HG02970 (cell line): ENCODE results near the gene CDC42SE2.
"Not testable (repeated sequence)": the region's sequence is repeated elsewhere in the genome, so short reads cannot be mapped to it uniquely, and the experiment has no call there.

ENCODE experiments used
- ATAC-seq: cut with Tn5 transposase; IDR thresholded peaks from one replicate; pipeline ENCODE4 v1.9.1; 2021; ENCODE audit warnings: mild to moderate bottlenecking, moderate library complexity, moderate number of reproducible peaks; ENCODE audit not compliant: unreplicated experiment, low FRiP score

The CDC42SE2 gene

GRCh38 chr5:131312235-131312772 is 48.5 kb downstream of the CDC42SE2 start:
- ATAC-seq = not testable (repeated sequence)

- ATAC-seq = no peak
Observed at GRCh38 chr5:131316026-131316425, 52.2 kb downstream of the CDC42SE2 start.

GRCh38 chr5:131316822-131317221 is 53.0 kb downstream of the CDC42SE2 start:
- ATAC-seq = no peak

DNA sequence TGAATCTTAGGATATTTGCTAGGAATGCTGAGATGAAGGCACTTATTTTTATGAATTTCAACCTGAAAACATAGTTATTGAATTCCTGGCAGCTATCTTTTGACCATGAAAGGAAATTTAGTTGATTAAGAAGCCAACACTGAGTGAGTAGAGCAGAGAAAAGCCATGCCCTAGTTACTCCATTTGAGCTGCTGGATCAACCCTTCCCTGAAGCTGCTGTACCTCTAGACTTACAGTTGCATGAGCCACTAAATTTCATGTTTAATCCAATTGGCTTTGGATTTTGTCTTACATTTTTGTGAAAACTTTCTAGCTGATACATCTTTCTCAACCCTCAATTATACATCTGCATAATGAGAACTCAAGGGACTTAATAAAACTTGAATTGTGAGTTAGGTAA is 54.6 kb downstream of the CDC42SE2 start:
- no peak for ATAC-seq

GRCh38 chr5:131321066-131321465 is 57.2 kb downstream of the CDC42SE2 start:
- ATAC-seq = no peak

GRCh38 chr5:131322926-131323325 is 59.1 kb downstream of the CDC42SE2 start:
- ATAC-seq = no peak

GRCh38 chr5:131323378-131323777 is 59.5 kb downstream of the CDC42SE2 start:
- ATAC-seq = no peak

DNA sequence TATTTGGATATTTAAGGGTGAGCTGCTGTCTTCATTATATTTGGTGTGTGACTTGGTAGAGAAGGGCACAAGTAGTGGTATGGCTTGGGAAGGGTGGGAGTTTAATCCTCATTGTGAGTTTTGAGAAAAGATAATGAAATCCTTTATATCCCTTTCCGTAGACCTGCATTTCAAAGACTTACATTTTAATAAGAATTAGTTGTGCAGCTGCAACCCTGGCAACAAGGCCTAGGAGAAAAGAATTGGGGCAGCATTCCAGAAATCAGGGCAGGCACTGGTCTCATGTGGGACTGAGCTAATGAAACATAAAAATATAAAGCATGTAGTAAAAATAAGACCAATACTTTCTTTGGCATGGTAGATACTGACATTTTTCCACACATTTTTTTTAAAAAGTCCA is 60.5 kb downstream of the CDC42SE2 start:
- no peak for ATAC-seq

GRCh38 chr5:131328536-131329285 is 64.9 kb downstream of the CDC42SE2 start:
- ATAC-seq = no peak

GRCh38 chr5:131329286-131329560 is 65.4 kb downstream of the CDC42SE2 start:
- ATAC-seq = no peak

DNA sequence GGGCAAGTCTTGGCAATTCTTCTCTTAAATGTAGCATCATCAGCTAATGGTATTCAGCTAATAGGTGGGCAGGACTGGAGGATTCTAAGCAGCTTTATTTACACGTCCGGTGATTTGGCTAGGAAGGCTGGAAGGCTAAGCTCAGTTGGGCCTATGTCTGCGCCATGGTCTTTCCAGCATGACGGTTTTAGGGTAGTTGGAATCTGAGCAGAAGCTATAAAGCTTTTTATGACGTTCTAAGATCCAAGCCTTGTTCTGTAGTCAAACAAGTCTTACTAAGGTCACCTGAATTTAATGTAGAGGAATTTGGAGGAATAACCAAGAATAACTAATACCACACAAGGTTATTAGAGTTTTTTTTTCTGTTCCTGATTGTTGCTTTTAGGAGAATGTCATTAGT is 66.2 kb downstream of the CDC42SE2 start:
- ATAC-seq = no peak

DNA sequence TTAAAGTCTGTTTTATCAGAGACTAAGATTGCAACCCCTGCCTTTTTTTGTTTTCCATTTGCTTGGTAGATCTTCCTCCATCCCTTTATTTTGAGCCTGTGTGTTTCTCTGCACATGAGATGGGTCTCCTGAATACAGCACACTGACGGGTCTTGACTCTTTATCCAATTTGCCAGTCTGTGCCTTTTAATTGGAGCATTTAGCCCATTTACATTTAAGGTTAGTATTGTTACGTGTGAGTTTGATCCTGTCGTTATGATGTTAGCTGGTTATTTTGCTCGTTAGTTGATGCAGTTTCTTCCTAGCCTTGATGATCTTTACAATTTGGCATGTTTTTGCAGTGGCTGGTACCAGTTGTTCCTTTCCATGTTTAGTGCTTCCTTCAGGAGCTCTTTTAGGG is 71.9 kb downstream of the CDC42SE2 start:
- ATAC-seq = not testable (repeated sequence)

GRCh38 chr5:131336801-131337200 is 72.9 kb downstream of the CDC42SE2 start:
- not testable (repeated sequence) for ATAC-seq

DNA sequence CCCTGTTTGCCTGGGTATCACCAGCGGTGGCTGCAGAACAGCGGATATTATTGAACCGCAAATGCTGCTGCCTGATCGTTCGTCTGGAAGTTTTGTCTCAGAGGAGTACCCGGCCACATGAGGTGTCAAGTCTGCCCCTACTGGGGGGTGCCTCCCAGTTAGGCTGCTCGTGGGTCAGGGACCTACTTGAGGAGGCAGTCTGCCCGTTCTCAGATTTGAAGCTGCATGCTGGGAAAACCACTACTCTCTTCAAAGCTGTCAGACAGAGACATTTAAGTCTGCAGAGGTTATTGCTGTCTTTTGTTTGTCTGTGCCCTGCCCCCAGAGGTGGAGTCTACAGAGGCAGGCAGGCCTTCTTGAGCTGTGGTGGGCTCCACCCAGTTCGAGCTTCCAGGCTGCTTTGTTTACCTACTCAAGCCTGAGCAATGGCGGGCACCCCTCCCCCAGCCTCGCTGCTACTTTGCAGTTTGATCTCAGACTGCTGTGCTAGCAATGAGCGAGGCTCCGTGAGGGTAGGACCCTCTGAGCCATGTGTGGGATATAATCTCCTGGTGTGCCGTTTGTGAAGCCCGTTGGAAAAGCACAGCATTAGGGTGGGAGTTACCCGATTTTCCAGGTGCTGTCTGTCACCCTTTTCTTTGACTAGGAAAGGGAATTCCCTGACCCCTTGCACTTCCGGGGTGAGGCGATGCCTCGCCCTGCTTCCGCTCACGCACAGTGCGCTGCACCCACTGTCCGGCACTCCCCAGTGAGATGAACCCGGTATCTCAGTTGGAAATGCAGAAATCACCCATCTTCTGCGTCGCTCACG is 73.6 kb downstream of the CDC42SE2 start:
- not testable (repeated sequence) for ATAC-seq

DNA sequence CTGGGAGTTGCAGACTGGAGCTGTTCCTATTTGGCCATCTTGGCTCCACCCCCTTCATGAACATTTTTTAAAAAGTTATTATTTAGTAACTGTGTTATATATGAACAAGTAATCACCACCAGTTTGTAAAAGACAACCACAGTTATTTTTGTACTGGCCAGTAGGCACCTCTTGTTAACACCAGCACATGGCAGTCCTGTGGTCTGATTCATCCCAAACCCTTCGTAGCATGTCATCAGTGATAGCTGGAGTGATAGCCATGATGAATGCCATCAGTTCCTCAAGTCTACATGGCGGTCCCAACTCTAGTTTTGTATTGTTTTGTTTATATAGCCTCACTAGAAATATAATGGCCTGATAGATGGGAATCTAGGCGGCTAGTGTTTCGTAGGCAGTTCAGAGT is 74.2 kb downstream of the CDC42SE2 start:
- no peak for ATAC-seq

- not testable (repeated sequence) for ATAC-seq
Observed at GRCh38 chr5:131344288-131344687, 80.4 kb downstream of the CDC42SE2 start.

DNA sequence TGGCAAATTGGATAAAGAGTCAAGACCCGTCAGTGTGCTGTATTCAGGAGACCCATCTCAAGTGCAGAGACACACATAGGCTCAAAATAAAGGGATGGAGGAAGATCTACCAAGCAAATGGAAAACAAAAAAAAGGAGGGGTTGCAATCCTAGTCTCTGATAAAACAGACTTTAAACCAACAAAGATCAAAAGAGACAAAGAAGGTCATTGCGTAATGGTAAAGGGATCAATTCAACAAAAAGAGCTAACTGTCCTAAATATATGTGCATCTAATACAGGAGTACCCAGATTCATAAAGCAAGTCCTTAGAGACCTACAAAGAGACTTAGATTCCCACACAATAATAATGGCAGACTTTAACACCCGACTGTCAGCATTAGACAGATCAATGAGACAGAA is 82.4 kb downstream of the CDC42SE2 start:
- ATAC-seq = not testable (repeated sequence)

DNA sequence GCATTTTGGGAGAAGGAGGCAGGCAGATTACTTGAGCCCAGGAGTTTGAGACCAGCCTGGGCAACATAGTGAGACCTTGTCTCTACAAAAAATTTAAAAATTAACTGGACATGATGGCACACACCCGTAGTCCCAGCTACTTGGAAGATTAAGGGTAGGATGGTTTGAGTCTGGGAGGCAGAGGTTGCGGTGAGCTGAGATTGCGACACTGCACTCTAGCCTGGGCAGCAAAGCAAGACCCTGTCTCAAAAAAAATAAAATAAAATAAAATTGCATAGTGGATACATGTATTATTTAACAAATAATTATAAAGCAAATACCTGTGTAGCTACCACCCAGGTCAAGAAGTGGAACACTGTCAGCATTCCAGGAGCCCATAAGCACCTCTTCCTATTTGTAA is 90.1 kb downstream of the CDC42SE2 start:
- no peak for ATAC-seq

DNA sequence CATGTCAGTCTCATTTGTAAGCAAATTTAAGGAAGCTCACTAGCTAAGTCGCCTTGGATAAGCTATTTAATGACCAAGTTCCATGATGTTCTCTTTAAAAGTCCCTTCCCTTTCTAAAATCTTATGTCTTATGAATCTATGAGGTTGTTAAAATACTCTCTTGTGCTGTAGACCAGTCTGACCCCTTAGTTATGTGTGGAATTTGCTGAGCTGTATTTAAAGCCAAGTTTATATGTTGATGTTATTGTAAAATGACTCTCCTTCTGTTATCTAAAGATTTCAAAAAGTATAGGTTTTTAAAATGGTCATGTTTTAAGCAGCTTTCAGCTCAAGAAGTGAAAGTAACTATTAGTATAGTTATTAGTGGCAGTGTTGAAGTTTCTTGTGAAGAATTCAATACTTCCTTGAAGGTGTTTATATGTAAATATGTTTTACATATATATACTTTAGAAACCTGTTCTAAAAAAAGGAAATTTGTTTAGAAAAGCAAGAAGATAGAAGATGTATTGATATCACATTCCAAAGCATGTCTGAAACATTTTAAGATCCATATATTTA is 92.2 kb downstream of the CDC42SE2 start:
- ATAC-seq = no peak

- no peak for ATAC-seq
Observed at GRCh38 chr5:131356619-131357018, 92.8 kb downstream of the CDC42SE2 start.
